ENCODE results near the gene UBE2D1.

UBE2D1 gene

GRCh38 chr10:58331646-58332045 is 3.2 kb upstream of the UBE2D1 start:
- TF ChIP-seq CTCF (IDR thresholded peaks at IDR 0.05; ENCODE audit: low read depth, low read length): no peak
- no peak overlapping the region for H3K4me3 ChIP-seq (replicated peaks in 1 of 2; ENCODE audit: low read depth in 2 of 2, low read length in 2 of 2)
- no peak for DNase-seq (ENCODE audit: low read depth in 2 of 2)

GRCh38 chr10:58335306-58336005 is 650 bp downstream of the UBE2D1 start:
- H3K4me3 ChIP-seq (replicated peaks in 1 of 2; ENCODE audit: low read depth in 2 of 2, low read length in 2 of 2): peak overlapping the region; percentile 79 to 82
- DNase-seq (ENCODE audit: low read depth in 2 of 2): peak; percentile 34 to 48
- no peak for TF ChIP-seq CTCF (IDR thresholded peaks at IDR 0.05; ENCODE audit: low read depth, low read length)

GRCh38 chr10:58336242-58336641 is 1.4 kb downstream of the UBE2D1 start:
- no peak for TF ChIP-seq CTCF (IDR thresholded peaks at IDR 0.05; ENCODE audit: low read depth, low read length)
- H3K4me3 ChIP-seq (replicated peaks in 1 of 2; ENCODE audit: low read depth in 2 of 2, low read length in 2 of 2): peak overlapping the region in 1 of 2 donors; percentile 82

GRCh38 chr10:58341422-58341821 is 6.6 kb downstream of the UBE2D1 start:
- H3K4me3 ChIP-seq (replicated peaks in 1 of 2; ENCODE audit: low read depth in 2 of 2, low read length in 2 of 2): no peak overlapping the region
- DNase-seq (ENCODE audit: low read depth in 2 of 2): no peak
- no peak for TF ChIP-seq CTCF (IDR thresholded peaks at IDR 0.05; ENCODE audit: low read depth, low read length)

More at GRCh38 chr10:58336242-58336641, 1.4 kb downstream of the UBE2D1 start:
- no peak for DNase-seq (ENCODE audit: low read depth in 2 of 2)

- TF ChIP-seq CTCF (IDR thresholded peaks at IDR 0.05; ENCODE audit: low read depth, low read length): no peak
- no peak for DNase-seq (ENCODE audit: low read depth in 2 of 2)
- no peak overlapping the region for H3K4me3 ChIP-seq (replicated peaks in 1 of 2; ENCODE audit: low read depth in 2 of 2, low read length in 2 of 2)
These were observed 7.1 kb downstream of the UBE2D1 start for GRCh38 chr10:58341947-58342346.

- no peak for DNase-seq (ENCODE audit: low read depth in 2 of 2)
- no peak overlapping the region for H3K4me3 ChIP-seq (replicated peaks in 1 of 2; ENCODE audit: low read depth in 2 of 2, low read length in 2 of 2)
- no peak for TF ChIP-seq CTCF (IDR thresholded peaks at IDR 0.05; ENCODE audit: low read depth, low read length)
These were observed 13.2 kb downstream of the UBE2D1 start for GRCh38 chr10:58347967-58348366.

- H3K4me3 ChIP-seq (replicated peaks in 1 of 2; ENCODE audit: low read depth in 2 of 2, low read length in 2 of 2): no peak overlapping the region
- no peak for DNase-seq (ENCODE audit: low read depth in 2 of 2)
- no peak for TF ChIP-seq CTCF (IDR thresholded peaks at IDR 0.05; ENCODE audit: low read depth, low read length)
These were observed 13.8 kb downstream of the UBE2D1 start for GRCh38 chr10:58348571-58349033.

Data from cardiac fibroblast (primary cell).